NCI-H2196 treated with DMSO at 0.1 percent for 48 hours (cell line): ENCODE data around the gene MPLKIP.
A peak's percentile ranks its signal among the peaks of the same experiment; 100 is the strongest.
"Not testable (repeated sequence)": the region's sequence is repeated elsewhere in the genome, so short reads cannot be mapped to it uniquely, and the experiment has no call there.

Experiments used
- DNase-seq: peaks from one replicate; lab custom pipeline; 2025; ENCODE audit not compliant: unreplicated experiment; lab: John Stamatoyannopoulos, UW

The MPLKIP gene

GRCh38 chr7:40133561-40134427 is 628 bp downstream of the MPLKIP start:
- DNase-seq: peak; percentile 49

GRCh38 chr7:40122940-40123254 is 11.5 kb downstream of the MPLKIP start:
- DNase-seq: no peak

- not testable (repeated sequence) for DNase-seq
These were observed 12.1 kb downstream of the MPLKIP start for GRCh38 chr7:40122100-40122939.

GRCh38 chr7:40120020-40120419 is 14.4 kb downstream of the MPLKIP start:
- DNase-seq: no peak

GRCh38 chr7:40118201-40118600 is 16.2 kb downstream of the MPLKIP start:
- not testable (repeated sequence) for DNase-seq

- not testable (repeated sequence) for DNase-seq
These were observed 17.2 kb downstream of the MPLKIP start for GRCh38 chr7:40117199-40117598.

GRCh38 chr7:40115936-40116335 is 18.5 kb downstream of the MPLKIP start:
- DNase-seq: no peak

GRCh38 chr7:40105879-40106473 is 28.4 kb downstream of the MPLKIP start:
- DNase-seq: no peak

- DNase-seq: no peak
These were observed 31.5 kb downstream of the MPLKIP start for GRCh38 chr7:40102897-40103296.

- no peak for DNase-seq
These were observed 33.2 kb downstream of the MPLKIP start for GRCh38 chr7:40101201-40101600.

GRCh38 chr7:40099837-40100236 is 34.6 kb downstream of the MPLKIP start:
- no peak for DNase-seq

GRCh38 chr7:40098810-40099209 is 35.6 kb downstream of the MPLKIP start:
- no peak for DNase-seq

- no peak for DNase-seq
These were observed 36.7 kb downstream of the MPLKIP start for GRCh38 chr7:40097728-40098127.

- DNase-seq: no peak
These were observed 38.6 kb downstream of the MPLKIP start for GRCh38 chr7:40095695-40096327.

GRCh38 chr7:40095230-40095629 is 39.2 kb downstream of the MPLKIP start:
- DNase-seq: no peak

- DNase-seq: no peak
These were observed 40.6 kb downstream of the MPLKIP start for GRCh38 chr7:40093631-40094350.

GRCh38 chr7:40092182-40092581 is 42.2 kb downstream of the MPLKIP start:
- DNase-seq: no peak

- DNase-seq: no peak
These were observed 56.6 kb downstream of the MPLKIP start for GRCh38 chr7:40077849-40078248.
